ENCODE results near the gene PROSER3. TPM values are rescaled to one million over a fixed set of nuclear protein-coding genes. Genes with fewer than 3 reads are reported as not detected.
"Not testable (repeated sequence)": the region's sequence is repeated elsewhere in the genome, so short reads cannot be mapped to it uniquely, and the experiment has no call there.

PROSER3 gene
- total RNA-seq, 4 donors from 2014 or later: 10.1 to 17.1 (median 13.4) TPM

DNA sequence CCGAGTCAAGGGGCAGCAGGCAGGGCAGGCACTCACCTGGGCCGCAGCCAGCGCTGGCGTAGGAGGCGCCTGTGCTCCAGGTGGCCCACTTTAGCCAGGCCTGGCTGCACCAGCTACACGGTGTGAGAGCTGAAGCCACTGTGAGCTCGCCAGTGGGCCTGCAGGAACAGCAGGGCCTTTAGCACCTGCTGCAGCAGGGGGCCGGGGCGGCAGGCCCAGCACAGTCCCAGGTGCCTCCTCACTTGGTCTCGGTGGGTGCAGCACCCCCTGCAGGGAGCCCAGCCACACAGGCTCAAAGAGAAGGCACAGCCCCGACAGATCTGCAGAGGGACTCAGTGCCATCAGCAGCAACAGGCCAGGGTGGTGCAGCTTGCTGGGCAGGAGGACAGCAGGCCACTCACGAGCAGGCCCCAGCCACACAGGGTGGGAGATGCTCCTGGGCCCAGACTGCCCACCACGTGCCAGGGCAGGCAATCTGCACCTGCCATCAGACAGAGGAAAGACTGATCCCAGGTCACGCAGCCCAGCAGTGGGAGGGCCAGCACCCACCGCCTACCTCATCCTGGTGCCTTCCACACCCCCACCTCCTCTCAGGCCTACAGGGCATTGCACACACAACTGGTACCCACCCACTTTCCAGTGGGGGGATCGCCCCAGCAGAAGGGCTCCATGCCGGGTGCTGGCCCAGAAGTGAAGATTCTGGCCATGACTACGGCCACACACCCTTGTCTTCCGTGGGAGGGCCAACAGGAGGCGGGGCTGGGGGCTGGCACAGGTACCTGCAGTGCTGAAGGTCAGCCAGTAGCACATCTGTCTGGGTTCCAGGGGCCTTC is 33.2 kb downstream of the PROSER3 start:
- TF ChIP-seq EP300 (IDR thresholded peaks at IDR 0.05): no peak
- no peak for TF ChIP-seq CTCF (IDR thresholded peaks at IDR 0.05)
- ATAC-seq: no peak
- Histone ChIP-seq H3K4me1 (no peaks in the 10 kb centered on the region), H3K36me3 (peaks cover 0 to 14% of the 10 kb centered on the region in 2 donors), H3K27ac (no peak overlapping the region), H3K9me3 (no peaks in the 10 kb centered on the region), H3K27me3 (peaks cover 39% of the 10 kb centered on the region), H3K4me3 (no peak overlapping the region)
- WGBS, 2 donors (ENCODE audit: low coverage in 1 of 2): 20 to 50% methylated on average over 1 to 2 of the region's 20 CpGs

DNA sequence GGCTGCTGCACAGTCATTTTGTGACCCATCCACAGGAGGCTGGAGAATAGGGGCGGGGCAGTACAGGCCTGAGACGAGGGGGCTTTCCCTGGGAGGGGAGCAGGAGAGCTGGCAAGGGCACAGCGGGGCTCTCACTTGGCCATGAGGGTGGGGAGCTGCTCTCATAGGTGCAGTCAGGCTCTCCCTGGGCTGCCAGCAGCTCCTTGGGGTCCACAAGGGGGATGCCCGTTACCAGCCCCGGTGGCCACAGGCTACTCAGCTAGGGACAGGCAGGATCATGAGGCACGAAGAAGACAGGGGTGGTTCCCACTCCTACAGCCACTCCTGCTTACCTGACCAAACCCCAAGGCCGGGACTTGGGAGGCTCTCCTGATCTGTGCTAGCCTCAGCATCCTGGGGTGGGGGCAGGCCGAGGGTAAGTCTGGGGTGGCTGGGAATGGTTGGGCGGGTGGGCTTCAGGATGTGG is 33.9 kb downstream of the PROSER3 start:
- WGBS, 2 donors (ENCODE audit: low coverage in 1 of 2): no CpG with 5 or more reads among the region's 9 CpGs
- H3K4me1 ChIP-seq: no peaks in the 10 kb centered on the region
- peaks cover 0 to 9% of the 10 kb centered on the region in 2 donors for H3K36me3 ChIP-seq
- no peak overlapping the region for H3K27ac ChIP-seq
- ATAC-seq: no peak
- TF ChIP-seq CTCF (IDR thresholded peaks at IDR 0.05) (no peak), POLR2AphosphoS5 (IDR thresholded peaks at IDR 0.05) (no peak), POLR2A (IDR thresholded peaks at IDR 0.05) (no peak), EP300 (IDR thresholded peaks at IDR 0.05) (no peak)
- no peak overlapping the region for H3K4me3 ChIP-seq
- H3K27me3 ChIP-seq: peaks cover 45% of the 10 kb centered on the region
- H3K9me3 ChIP-seq: no peaks in the 10 kb centered on the region

DNA sequence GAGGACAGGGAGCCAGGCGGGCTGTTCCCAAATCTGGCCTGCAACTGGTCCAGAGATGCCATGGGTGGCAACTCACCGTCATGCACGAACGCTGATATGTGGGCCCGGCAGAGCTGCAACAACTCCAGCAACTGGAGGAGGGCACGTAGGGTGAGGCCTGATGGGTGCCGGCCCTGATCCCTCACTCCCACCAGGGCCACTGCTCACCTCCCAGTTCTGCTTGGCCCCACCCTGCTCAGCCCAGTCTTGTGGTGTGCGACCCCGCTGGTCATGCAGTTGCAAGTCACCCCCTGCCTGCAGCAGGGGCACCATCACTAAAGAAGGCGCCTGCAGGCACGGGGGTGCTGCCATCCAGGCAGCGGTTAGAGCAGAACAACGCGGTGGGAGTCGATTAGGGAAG is 34.3 kb downstream of the PROSER3 start:
- Histone ChIP-seq H3K9me3 (no peaks in the 10 kb centered on the region), H3K4me1 (peaks cover 0 to 2% (median 0%) of the 10 kb centered on the region in 3 donors), H3K4me3 (no peak overlapping the region), H3K27ac (no peak overlapping the region), H3K36me3 (peaks cover 0 to 4% of the 10 kb centered on the region in 2 donors), H3K27me3 (peaks cover 50% of the 10 kb centered on the region)
- TF ChIP-seq POLR2AphosphoS5 (IDR thresholded peaks at IDR 0.05): no peak
- WGBS, 2 donors (ENCODE audit: low coverage in 1 of 2): 72 to 80% methylated on average over 3 to 6 of the region's 15 CpGs
- no peak for ATAC-seq

DNA sequence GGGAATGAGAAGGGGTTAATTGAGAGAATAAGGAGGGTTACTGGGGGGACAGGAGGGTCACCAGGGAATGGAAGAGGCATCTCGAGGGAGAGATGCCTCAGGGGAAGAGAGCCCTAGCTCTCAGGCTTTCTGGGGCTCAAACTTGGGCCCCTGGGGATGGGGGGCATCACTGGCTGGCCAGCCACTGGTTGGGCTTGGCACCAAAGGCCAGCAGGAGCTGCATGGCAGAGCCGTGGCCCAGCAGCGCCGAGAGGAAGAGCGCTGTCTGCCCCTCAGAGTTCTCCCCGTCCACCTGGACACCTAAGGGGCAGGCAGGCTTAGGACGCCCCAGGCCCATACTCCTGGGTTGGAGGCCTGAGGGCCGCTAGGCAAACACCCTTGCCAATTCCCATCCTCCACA is 34.9 kb downstream of the PROSER3 start:
- Histone ChIP-seq H3K4me1 (peaks cover 0 to 8% (median 0%) of the 10 kb centered on the region in 3 donors), H3K9me3 (no peaks in the 10 kb centered on the region), H3K27ac (no peak overlapping the region), H3K36me3 (no peaks in the 10 kb centered on the region), H3K4me3 (no peak overlapping the region), H3K27me3 (peaks cover 56% of the 10 kb centered on the region)
- 33 to 38% methylated on average over 1 of the region's 8 CpGs for WGBS, 2 donors (ENCODE audit: low coverage in 1 of 2)
- ATAC-seq: no peak
- TF ChIP-seq POLR2AphosphoS5 (IDR thresholded peaks at IDR 0.05) (no peak), EP300 (IDR thresholded peaks at IDR 0.05) (no peak), POLR2A (IDR thresholded peaks at IDR 0.05) (no peak), CTCF (IDR thresholded peaks at IDR 0.05) (no peak)

GRCh38 chr19:35793381-35794165 is 35.6 kb downstream of the PROSER3 start:
- 75 to 78% methylated on average over 3 to 7 of the region's 7 CpGs for WGBS, 2 donors (ENCODE audit: low coverage in 1 of 2)
- Histone ChIP-seq H3K4me3 (no peak overlapping the region), H3K27ac (no peak overlapping the region), H3K36me3 (no peaks in the 10 kb centered on the region), H3K27me3 (peaks cover 62% of the 10 kb centered on the region), H3K4me1 (peaks cover 0 to 8% (median 0%) of the 10 kb centered on the region in 3 donors), H3K9me3 (no peaks in the 10 kb centered on the region)
- TF ChIP-seq CTCF (IDR thresholded peaks at IDR 0.05) (no peak), POLR2AphosphoS5 (IDR thresholded peaks at IDR 0.05) (no peak), POLR2A (IDR thresholded peaks at IDR 0.05) (no peak), EP300 (IDR thresholded peaks at IDR 0.05) (no peak)
- ATAC-seq: no peak

DNA sequence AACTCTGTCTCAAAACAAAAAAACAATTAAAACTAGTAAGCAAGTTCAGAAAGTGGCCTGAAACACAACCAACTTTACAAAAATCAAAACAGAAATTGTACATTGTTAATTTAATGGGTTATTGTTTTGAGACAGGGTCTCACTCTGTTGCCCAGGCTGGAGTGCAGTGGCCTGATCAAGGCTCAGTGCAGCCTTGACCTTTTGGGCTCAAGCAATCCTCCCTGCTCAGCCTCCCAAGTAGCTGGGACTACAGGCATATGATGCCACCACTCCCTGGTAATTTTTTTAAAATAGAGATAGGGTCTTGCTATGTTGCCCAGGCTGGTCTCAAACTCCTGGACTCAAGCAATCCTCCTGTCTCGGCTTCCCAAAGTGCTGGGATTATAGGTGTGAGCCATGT is 37.6 kb downstream of the PROSER3 start:
- 82 to 83% methylated on average over 1 of the region's 1 CpG for WGBS, 2 donors (ENCODE audit: low coverage in 1 of 2)
- H3K9me3 ChIP-seq, H3K4me3 ChIP-seq, H3K36me3 ChIP-seq, H3K27ac ChIP-seq, H3K4me1 ChIP-seq, ATAC-seq: not testable (repeated sequence)
- peaks cover 82% of the 10 kb centered on the region for H3K27me3 ChIP-seq

All from gastroesophageal sphincter (tissue), 4 donors.